NCI-H748 (cell line): ENCODE data around the gene CGB5.
"Not testable (repeated sequence)": the region's sequence is repeated elsewhere in the genome, so short reads cannot be mapped to it uniquely, and the experiment has no call there.

Experiments
- DNase-seq: peaks from one replicate; lab custom pipeline; 2025; ENCODE audit not compliant: unreplicated experiment; lab: John Stamatoyannopoulos, UW

The CGB5 gene

GRCh38 chr19:49043548-49043947 is at the start of gene CGB5:
Gene CGB5, plus strand, starts transcription at chr19:49043848. Its CDS starts 362 bp downstream, at chr19:49044210.
- not testable (repeated sequence) for DNase-seq

GRCh38 chr19:48994035-48994386 is 49.6 kb upstream of the CGB5 start:
- DNase-seq: peak; percentile 47

GRCh38 chr19:48997972-48998371 is 45.7 kb upstream of the CGB5 start:
- DNase-seq: peak; percentile 69

GRCh38 chr19:48999481-49000325 is 43.9 kb upstream of the CGB5 start:
- peak; percentile 45 for DNase-seq

GRCh38 chr19:49004133-49004532 is 39.5 kb upstream of the CGB5 start:
- DNase-seq: no peak

- DNase-seq: no peak
These were observed 38.6 kb upstream of the CGB5 start for GRCh38 chr19:49004964-49005614.

- no peak for DNase-seq
These were observed 36.7 kb upstream of the CGB5 start for GRCh38 chr19:49006905-49007304.

- no peak for DNase-seq
These were observed 33.8 kb upstream of the CGB5 start for GRCh38 chr19:49009828-49010227.

GRCh38 chr19:49010453-49010852 is 33.2 kb upstream of the CGB5 start:
- no peak for DNase-seq

- no peak for DNase-seq
These were observed 32.5 kb upstream of the CGB5 start for GRCh38 chr19:49011194-49011593.

GRCh38 chr19:49014123-49014869 is 29.4 kb upstream of the CGB5 start:
- no peak for DNase-seq

GRCh38 chr19:49014870-49015255 is 28.8 kb upstream of the CGB5 start:
- no peak for DNase-seq

- no peak for DNase-seq
These were observed 27.4 kb upstream of the CGB5 start for GRCh38 chr19:49016067-49016839.

- no peak for DNase-seq
These were observed 26.5 kb upstream of the CGB5 start, which contains the start of gene LHB for GRCh38 chr19:49017041-49017665. Gene LHB, minus strand, starts transcription at chr19:49017091. Its CDS starts 10 bp downstream, at chr19:49017081.

- peak; percentile 75 for DNase-seq
These were observed 25.8 kb upstream of the CGB5 start for GRCh38 chr19:49017666-49018351.

- peak; percentile 31 for DNase-seq
These were observed 25.0 kb upstream of the CGB5 start for GRCh38 chr19:49018388-49019241.

- DNase-seq: peak; percentile 85
These were observed 24.3 kb upstream of the CGB5 start for GRCh38 chr19:49019242-49019932.

- peak; percentile 39 for DNase-seq
These were observed 23.3 kb upstream of the CGB5 start for GRCh38 chr19:49020342-49020741.
